GM13976 (cell line): ENCODE data around the gene TMEM163.

ENCODE experiments used
- DNase-seq: peaks from one replicate; pipeline ENCODE4 v3.0.0; 2012; ENCODE audit warnings: low spot score
- CTCF ChIP-seq: IDR thresholded peaks from 2 replicates; pipeline ENCODE4 v1.5.1; 2012; ENCODE audit warnings: borderline replicate concordance, mild to moderate bottlenecking; ENCODE audit not compliant: insufficient read depth; ENCODE audit errors: extremely low read depth, missing control alignments, control extremely low read depth
- in situ Hi-C: fragments of 300-500 bp; cut with MboI; formaldehyde crosslinking; loops from one replicate; pipeline ENCODE4 v1.12.0; 2022; ENCODE audit warnings: low sequenced_read_pairs, mixed read lengths, inconsistent platforms; ENCODE audit not compliant: unreplicated experiment

The TMEM163 gene

DNA sequence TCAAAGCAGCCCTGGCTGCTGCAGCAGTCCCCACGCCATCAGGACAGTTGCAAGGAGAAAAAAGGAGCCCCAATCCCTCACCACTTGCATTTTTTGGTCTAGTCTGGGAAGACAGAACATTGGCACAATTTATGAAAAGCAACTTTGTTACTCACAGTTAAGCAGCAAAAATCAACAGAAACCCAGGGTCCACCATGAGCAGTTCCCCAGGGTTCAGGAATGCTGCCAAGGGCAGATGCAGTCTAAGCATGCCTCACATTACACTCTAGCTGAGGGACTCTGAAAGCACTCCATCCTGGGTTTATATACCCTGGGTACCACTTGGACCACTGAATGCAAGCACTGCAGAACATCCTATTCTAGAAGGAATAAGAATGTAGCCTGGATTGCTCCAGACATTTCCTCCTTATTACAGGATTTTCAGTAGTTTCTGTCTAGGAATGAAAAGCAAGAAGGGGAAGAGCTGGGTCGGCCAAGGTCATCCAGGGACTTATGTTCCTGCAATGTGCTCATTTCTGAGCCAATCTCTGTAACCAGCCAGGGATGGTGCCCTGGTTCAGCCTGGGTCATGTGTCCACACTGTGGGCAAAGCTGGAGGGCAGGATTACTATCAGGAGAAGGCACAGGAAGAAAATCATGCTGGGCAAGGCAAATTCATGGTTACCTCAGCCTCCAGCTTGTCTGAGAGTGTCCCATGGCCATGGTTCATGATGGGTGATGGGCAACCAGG lies 19.5 kb upstream of the TMEM163 start:
- DNase-seq: no peak
- in situ Hi-C loops: no loop called here
- no peak for TF ChIP-seq CTCF

DNA sequence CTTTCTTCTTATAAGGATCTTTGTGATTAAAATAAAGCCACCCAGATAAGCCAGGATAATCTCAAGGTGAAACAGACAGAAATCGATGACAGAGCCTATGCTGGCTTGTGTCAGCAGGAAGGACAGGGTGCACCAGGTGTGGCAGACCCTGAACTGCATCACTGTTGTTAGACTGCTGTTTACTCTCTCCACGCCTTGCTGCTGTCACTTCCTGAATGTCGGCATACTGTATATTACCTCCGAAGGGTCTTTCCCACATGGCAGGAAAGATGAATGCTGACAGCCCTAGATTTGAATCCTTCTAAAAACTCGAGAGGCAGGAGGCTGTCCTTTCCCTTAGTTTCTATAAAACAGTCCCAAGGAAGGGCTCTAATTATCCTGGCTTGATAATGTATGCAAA lies 18.9 kb upstream of the TMEM163 start:
- in situ Hi-C loops: no loop called here
- no peak for TF ChIP-seq CTCF
- DNase-seq: no peak

DNA sequence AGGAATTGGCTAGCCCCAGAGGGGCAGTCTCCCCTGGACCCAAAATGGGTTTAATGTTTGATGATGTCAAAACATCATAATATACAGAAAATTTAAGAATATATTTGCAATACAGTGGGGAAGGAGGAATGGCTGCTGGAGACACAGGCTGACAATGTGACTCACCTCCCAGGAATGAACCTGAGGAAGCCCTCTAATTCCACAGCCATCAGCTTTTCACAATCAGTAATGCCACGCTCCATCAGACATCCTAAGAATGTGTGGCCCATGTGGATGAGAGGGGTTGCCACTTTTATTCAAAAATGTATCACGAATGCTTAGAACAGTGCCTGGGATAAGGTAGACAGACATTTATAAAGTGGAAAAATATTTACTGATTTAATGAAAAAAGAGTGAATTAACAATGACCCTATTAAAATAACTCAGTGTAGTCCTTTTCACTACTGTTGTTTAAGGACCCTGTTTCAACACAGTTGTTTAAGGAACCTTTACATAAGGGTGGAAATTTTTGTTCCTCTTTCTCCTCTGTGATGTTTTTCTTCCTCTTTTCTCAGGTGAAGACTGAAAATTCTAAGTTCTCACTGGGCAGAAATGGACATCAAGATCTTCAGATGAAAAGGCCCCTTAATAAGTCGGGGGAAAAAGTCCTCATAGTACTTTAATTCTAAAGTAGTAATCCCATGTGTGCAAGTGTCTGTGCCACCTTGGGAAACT lies 17.5 kb upstream of the TMEM163 start:
- in situ Hi-C loops: no loop called here
- no peak for DNase-seq
- no peak for TF ChIP-seq CTCF

DNA sequence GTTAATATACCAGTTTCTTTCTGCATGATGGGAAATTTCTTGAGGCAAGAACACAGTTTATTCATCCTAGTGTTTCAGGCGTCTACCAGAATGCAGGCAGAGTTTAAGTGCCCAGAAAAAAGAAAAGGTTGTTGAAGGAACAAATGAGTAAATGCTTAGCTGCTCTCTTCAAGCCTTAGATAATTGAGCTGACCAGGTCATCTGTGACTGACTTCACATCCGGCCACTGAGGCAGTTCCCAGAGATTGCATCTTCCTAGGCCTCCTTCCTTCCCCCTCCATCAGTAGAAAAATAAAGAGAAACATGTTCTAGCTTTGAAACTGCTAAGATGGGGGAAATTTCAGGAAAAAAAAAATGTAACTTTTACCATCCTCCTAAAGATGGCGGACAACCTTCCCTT lies 9.4 kb upstream of the TMEM163 start:
- TF ChIP-seq CTCF: no peak
- in situ Hi-C loops: no loop called here
- no peak for DNase-seq

DNA sequence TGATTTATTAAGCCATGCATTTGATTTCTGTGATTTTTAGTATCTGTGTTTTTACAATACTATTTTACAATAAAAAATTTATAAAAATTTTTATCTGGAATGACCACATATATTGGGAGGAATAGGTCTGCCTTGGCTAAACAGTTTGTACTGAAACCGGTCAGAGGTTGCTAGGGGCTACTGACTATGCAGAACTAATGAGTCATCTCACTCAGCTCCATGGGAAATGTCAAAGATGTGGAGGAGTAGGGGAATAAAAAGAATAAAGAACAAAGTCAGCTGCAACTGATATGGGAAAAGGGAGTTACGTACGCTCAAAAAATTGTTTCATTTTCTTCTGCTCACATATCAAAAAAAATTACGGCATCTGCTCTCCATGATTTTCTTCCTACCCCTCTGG lies 8.6 kb upstream of the TMEM163 start:
- no peak for TF ChIP-seq CTCF
- DNase-seq: no peak
- in situ Hi-C loops: no loop called here

DNA sequence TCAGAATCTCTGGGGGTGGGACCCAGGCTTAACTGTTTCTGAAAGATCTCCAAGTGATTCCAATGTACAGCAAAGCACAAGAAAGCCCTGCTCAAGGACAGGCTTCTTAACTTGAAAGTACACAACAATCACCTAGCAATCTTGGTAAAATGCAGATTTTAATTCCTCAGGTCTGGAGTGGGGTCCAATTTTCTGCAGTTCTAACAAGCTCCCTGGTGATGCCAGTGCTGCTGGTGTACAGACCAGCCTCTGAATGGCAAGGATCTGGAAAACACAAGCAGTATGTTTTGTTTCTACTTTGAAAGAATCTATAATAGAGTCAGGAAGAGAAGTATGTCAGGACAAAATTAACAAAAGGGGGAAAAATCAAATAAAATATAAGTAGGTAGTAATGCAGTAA lies 7.8 kb upstream of the TMEM163 start:
- in situ Hi-C loops: no loop called here
- no peak for TF ChIP-seq CTCF
- DNase-seq: no peak
